DMS79 treated with DMSO at 0.1 percent for 48 hours (cell line): ENCODE results near the gene ITGAL.
"Not testable (repeated sequence)": the region's sequence is repeated elsewhere in the genome, so short reads cannot be mapped to it uniquely, and the experiment has no call there.

ENCODE experiments used
- DNase-seq: peaks from one replicate; lab custom pipeline; 2025; lab: John Stamatoyannopoulos, UW

Gene ITGAL

GRCh38 chr16:30472328-30472942, at the start of gene ITGAL:
ITGAL (plus strand) TSS chr16:30472742; CDS start chr16:30472838, 96 bp downstream.
- no peak for DNase-seq

DNA sequence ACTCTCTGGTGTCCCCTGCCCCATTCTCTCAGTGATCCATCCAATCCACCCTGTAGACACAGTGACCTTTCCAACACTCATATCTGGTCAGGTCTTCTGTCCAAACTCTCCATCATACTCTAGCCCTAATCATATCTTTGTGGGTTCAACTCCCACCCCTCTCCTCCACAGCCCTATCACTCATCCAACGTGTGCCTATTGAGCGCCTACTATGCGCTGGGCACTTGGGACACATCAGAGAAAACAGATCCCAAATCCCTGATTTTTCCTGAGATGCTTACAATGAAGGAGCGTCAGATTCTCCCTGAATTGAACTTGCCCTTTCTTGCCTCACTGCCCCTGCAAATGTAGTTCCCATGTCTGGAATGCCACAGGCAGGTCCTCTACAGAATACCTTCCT, 44.5 kb upstream of the ITGAL start:
- DNase-seq, result no peak

- no peak for DNase-seq
Measured at GRCh38 chr16:30429418-30429677, 43.2 kb upstream of the ITGAL start.

DNA sequence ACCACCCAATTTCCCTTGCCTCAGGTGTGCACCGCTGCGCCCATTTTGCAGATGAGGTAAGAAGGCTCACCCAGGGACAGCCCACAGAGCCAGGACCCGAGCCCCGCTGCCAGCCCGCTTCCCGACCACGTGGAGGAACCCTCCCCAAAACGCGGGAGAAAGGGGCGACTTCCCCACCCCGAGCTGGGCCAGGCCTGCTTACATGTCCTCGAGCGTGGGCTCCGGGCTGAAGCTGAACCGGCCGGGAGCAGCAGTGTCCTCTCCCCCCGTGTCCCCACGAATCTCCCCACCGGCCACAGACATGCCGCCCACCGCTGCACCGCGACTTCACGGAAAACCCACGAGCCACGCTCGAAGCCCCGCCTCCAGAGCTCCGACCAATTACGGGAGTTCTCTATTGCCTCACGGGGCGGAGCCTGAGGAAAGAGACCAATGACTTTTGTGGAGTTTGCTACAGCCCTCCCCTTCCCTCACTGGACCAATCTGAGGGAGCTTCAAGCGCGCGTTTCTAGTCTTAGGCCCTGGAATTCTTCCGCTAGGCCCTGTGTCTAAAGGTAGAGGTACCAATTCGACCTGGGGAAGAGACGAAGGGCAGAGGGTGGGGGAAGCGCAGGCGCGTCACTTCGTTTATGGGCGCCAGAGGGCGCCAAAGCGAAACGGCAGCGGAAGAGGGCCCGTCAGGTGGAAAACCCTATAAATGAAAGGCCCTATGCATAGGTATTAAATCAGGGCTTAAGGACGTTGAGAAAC, 42.7 kb upstream of the ITGAL start, which contains the start of gene DCTPP1:
Gene DCTPP1 (minus strand): TSS at position 353 of the 750 bp plus-strand sequence. CDS start 50 bp downstream, at position 303.
- peak; percentile 99 for DNase-seq

- no peak for DNase-seq
Measured at GRCh38 chr16:30430428-30430970, 42.0 kb upstream of the ITGAL start.

GRCh38 chr16:30434852-30435251, 37.7 kb upstream of the ITGAL start:
- no peak for DNase-seq

DNA sequence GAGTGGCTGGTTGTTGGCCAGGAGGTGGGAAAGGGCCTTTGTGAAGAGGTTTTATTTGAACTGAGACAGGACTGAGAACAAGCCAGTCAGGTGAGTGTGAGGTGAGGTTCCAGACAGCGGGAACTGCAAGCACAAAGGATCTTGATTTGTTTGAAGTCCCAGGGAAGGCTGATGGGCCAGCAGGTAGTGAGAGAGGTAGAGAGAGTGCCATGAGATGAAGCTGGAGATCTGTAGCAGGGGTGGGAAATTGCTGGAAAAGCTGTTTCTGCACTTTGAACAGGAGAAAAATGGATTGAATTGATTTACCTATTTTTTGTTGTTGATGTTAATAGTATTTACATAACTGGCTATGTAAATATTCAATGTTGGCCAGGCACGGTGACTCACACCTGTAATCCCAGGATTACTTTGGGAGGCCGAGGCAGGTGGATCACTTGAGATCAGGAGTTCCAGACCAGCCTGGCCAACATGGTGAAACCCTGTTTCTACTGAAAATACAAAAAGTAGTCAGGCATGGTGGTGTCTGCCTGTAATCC, 35.0 kb upstream of the ITGAL start:
- DNase-seq, result peak; percentile 84

- DNase-seq, result no peak
Measured at GRCh38 chr16:30438835-30439234, 33.7 kb upstream of the ITGAL start.

- DNase-seq, result no peak
Measured at GRCh38 chr16:30439720-30440348, 32.7 kb upstream of the ITGAL start.

GRCh38 chr16:30443631-30444030, 28.9 kb upstream of the ITGAL start:
- no peak for DNase-seq

DNA sequence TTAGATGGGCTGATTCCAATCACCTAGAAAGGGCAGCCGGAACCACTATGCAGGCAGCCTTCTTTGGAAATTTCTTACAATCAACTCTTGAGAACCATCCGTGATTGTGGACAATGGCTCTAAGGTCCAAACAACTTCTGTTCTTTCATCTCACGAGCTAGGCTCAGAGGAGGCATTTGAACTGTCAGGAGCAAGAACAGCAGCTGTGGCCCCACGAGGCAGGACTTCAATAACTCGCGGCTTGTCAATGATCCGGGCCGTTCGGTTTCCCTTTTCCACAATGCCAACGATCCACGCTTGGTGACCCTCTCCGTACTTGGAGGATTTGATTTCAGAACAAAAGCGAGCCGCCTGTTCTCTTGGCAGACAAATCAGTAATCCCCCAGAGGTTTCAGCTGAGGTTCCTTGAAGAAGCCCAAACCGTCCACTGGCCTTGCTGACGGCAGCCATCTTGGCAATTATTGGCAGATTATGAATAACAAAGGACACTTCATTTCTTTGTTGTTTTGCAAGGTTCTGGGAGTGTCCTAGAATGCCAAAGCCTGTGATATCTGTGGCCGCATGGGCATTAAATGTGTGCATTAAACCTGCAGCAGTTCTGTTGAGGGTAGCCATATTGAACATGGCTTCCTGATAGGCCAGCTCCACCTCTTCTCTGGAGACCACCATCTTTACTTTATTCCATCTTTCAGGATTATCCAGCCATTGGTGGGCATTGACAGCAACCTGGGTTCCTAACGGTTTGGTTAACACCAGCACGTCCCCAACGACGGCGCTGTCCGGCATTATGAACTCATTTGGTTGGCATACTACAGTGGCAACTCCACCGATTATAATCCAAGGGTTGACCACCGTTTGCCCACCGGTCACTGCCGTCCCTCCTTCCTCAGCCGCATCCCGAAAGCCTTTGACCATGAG, 28.1 kb upstream of the ITGAL start:
- DNase-seq, result peak; percentile 9

- no peak for DNase-seq
Measured at GRCh38 chr16:30445149-30445407, 27.5 kb upstream of the ITGAL start.

- peak; percentile 97 for DNase-seq
Measured at GRCh38 chr16:30445408-30446202, 26.9 kb upstream of the ITGAL start, which contains the start of gene SEPHS2. SEPHS2 (minus strand) TSS chr16:30445874; CDS start chr16:30445727, 147 bp downstream.

DNA sequence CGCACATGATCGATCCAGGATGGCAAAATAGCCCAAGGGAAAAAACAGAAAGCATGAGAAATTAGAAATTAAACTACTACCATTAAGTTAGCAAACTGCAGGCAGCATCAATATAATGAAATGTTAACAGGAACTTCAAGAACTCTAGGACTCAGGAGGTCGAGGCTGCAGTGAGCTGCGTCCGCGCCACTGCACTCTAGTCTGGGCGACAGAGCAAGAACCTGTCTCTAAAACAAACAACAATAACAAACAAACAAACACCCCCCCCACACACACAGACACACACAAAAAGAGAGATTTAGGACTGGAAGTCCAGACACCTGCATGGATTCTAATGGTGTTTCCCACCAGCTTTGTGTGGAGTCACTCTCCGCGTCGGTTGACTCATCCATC, 26.3 kb upstream of the ITGAL start:
- DNase-seq, result no peak

- no peak for DNase-seq
Measured at GRCh38 chr16:30447512-30448226, 24.9 kb upstream of the ITGAL start.

DNA sequence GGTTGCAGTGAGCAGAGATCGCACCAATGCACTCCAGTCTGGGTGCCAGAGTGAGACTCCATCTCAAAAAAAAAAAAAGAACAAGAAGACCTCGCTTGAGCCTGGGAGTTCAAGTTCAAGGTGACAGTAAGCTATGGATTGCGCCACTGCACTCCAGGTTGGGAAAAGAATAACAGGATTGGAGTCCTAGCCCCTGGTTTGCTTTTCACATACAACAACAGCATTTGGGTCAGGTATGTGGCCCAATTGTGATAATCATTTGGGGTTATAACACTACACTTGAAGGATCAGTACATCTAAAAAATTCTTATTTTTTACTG, 23.5 kb upstream of the ITGAL start:
- no peak for DNase-seq

- DNase-seq, result not testable (repeated sequence)
Measured at GRCh38 chr16:30452709-30453580, 19.6 kb upstream of the ITGAL start.

- DNase-seq, result no peak
Measured at GRCh38 chr16:30456302-30456701, 16.2 kb upstream of the ITGAL start.

DNA sequence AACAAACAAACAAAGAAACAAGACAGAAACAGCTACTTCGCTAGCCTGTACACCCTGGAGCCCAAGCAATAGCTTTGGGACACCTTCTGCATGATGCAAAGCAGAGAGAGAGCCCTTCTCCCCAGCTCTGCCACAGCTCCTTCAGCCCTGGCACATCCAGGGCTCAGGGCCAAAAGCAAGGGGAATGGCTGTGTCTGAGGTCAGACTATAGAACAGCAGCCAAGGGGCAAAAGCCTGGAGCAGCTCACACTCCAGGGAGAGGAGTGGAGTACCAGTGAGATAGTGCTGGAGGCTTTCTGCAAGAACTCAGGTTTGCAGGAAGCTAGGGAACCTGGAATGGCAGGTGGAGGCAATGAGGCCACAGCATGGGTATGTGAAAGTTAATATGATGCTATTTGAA, 15.3 kb upstream of the ITGAL start:
- no peak for DNase-seq
